Activated T-helper 1 cell treated with anti-CD3 and anti-CD28 coated beads, Interleukin-12 subunit alpha, Interleukin-12 subunit beta, Interleukin-2, Interleukin-4 antibody, amounts not matched to agents 30 ng/mL and 10 ng/mL and 1 ng/mL, durations not matched to agents 14 hours and 24 hours and 36 hours (primary cell): ENCODE results near the gene RHBDF2. TPM values are rescaled to one million over a fixed set of nuclear protein-coding genes. Genes with fewer than 3 reads are reported as not detected.

Source experiments
- DNase-seq: peaks from one replicate; pipeline ENCODE4 v3.0.0; 2021; ENCODE audit warnings: low spot score
- H3K27ac Mint-ChIP-seq: one replicate; pipeline ENCODE4 v1.8.0; 2021; ENCODE audit warnings: mild to moderate bottlenecking, mixed read lengths
- H3K27me3 Mint-ChIP-seq: one replicate; pipeline ENCODE4 v1.8.0; 2022; ENCODE audit warnings: mild to moderate bottlenecking, moderate library complexity, mixed read lengths; ENCODE audit not compliant: insufficient read depth
- H3K36me3 Mint-ChIP-seq: one replicate; pipeline ENCODE4 v1.8.0; 2021; ENCODE audit warnings: low read depth, mixed read lengths
- H3K4me1 Mint-ChIP-seq: one replicate; pipeline ENCODE4 v1.8.0; 2021; ENCODE audit warnings: low read depth, mixed read lengths
- H3K4me3 Mint-ChIP-seq: one replicate; pipeline ENCODE4 v1.8.0; 2021; ENCODE audit warnings: mild to moderate bottlenecking, moderate library complexity, mixed read lengths
- H3K9me3 Mint-ChIP-seq: one replicate; pipeline ENCODE4 v1.8.0; 2021; ENCODE audit warnings: mixed read lengths
- intact Hi-C: fragments of 100-400 bp; cut with micrococcal nuclease; formaldehyde crosslinking; loops from one replicate; pipeline ENCODE4 v1.15.1; 2024
- total RNA-seq: library from RNA; stranded (reverse); gene quantifications from 2 replicates; pipeline ENCODE4 v1.2.3, GENCODE V29; 2022

Gene RHBDF2
- total RNA-seq, 1 donor from 2014 or later, result 53.7 TPM

GRCh38 chr17:76459674-76460073, 41.5 kb downstream of the RHBDF2 start:
- no peak overlapping the region for H3K27ac Mint-ChIP-seq
- DNase-seq, result no peak
- intact Hi-C loops, result no loop called here
- no peaks in the 10 kb centered on the region for H3K9me3 Mint-ChIP-seq
- H3K4me3 Mint-ChIP-seq, result no peak overlapping the region
- H3K27me3 Mint-ChIP-seq, result peaks cover 16% of the 10 kb centered on the region
- no peaks in the 10 kb centered on the region for H3K36me3 Mint-ChIP-seq
- H3K4me1 Mint-ChIP-seq, result no peaks in the 10 kb centered on the region

GRCh38 chr17:76458580-76459490, 42.4 kb downstream of the RHBDF2 start:
- no peak overlapping the region for H3K27ac Mint-ChIP-seq
- intact Hi-C loops, result no loop called here
- DNase-seq, result no peak
- H3K9me3 Mint-ChIP-seq, result no peaks in the 10 kb centered on the region
- H3K27me3 Mint-ChIP-seq, result peaks cover 16% of the 10 kb centered on the region
- H3K4me3 Mint-ChIP-seq, result no peak overlapping the region
- H3K36me3 Mint-ChIP-seq, result no peaks in the 10 kb centered on the region
- H3K4me1 Mint-ChIP-seq, result no peaks in the 10 kb centered on the region

GRCh38 chr17:76453431-76453743, 47.8 kb downstream of the RHBDF2 start:
- peak overlapping the region; percentile 87 for H3K27ac Mint-ChIP-seq
- no peaks in the 10 kb centered on the region for H3K36me3 Mint-ChIP-seq
- intact Hi-C loops, result loop anchor here (1.0 to 5.0 kb wide), 6 partner anchors 39 to 284 kb away; partner anchors contain the start of genes MFSD11, RHBDF2, SPHK1 and SRSF2

GRCh38 chr17:76452660-76453430, 48.4 kb downstream of the RHBDF2 start, which contains the start of gene UBE2O:
UBE2O (minus strand) TSS chr17:76453152; CDS start chr17:76453141, 11 bp downstream.
- Mint-ChIP-seq H3K4me3 (peak within 1 kb of the TSS; percentile 91), H3K4me1 (peaks cover 42% of the 10 kb centered on the region), H3K36me3 (no peaks in the 10 kb centered on the region), H3K27ac (peak within 1 kb of the TSS; percentile 87), H3K27me3 (peaks cover 10% of the 10 kb centered on the region), H3K9me3 (no peaks in the 10 kb centered on the region)
- DNase-seq, result peak; percentile 93
- intact Hi-C loops, result loop anchor here (1.0 to 5.0 kb wide), 6 partner anchors 40 to 284 kb away; partner anchors contain the start of genes MFSD11, RHBDF2, SPHK1 and SRSF2

More at GRCh38 chr17:76453431-76453743, 47.8 kb downstream of the RHBDF2 start:
- Mint-ChIP-seq H3K4me3 (peak overlapping the region; percentile 75), H3K9me3 (no peaks in the 10 kb centered on the region), H3K4me1 (peaks cover 37% of the 10 kb centered on the region), H3K27me3 (peaks cover 10% of the 10 kb centered on the region)
- DNase-seq, result no peak

- Mint-ChIP-seq H3K4me1 (peaks cover 49% of the 10 kb centered on the region), H3K27me3 (peaks cover 10% of the 10 kb centered on the region), H3K9me3 (no peaks in the 10 kb centered on the region), H3K27ac (peak overlapping the region; percentile 61), H3K4me3 (peak overlapping the region; percentile 91), H3K36me3 (no peaks in the 10 kb centered on the region)
- DNase-seq, result no peak
- intact Hi-C loops, result loop anchor here (2.0 to 5.0 kb wide), 4 partner anchors 41 to 285 kb away; partner anchors contain the start of genes MFSD11 and SRSF2
Observed at GRCh38 chr17:76452127-76452659, 49.0 kb downstream of the RHBDF2 start.

GRCh38 chr17:76451506-76451905, 49.7 kb downstream of the RHBDF2 start:
- no peaks in the 10 kb centered on the region for H3K36me3 Mint-ChIP-seq
- no peaks in the 10 kb centered on the region for H3K9me3 Mint-ChIP-seq
- DNase-seq, result no peak
- peak overlapping the region; percentile 91 for H3K4me3 Mint-ChIP-seq
- H3K27ac Mint-ChIP-seq, result no peak overlapping the region
- peaks cover 8% of the 10 kb centered on the region for H3K27me3 Mint-ChIP-seq
- intact Hi-C loops, result loop anchor here (5.0 kb wide), 2 partner anchors 106 to 286 kb away; partner anchors contain the start of genes MFSD11 and SRSF2
- peaks cover 55% of the 10 kb centered on the region for H3K4me1 Mint-ChIP-seq

- intact Hi-C loops, result no loop called here
Observed at GRCh38 chr17:76449126-76449525, 52.1 kb downstream of the RHBDF2 start.

GRCh38 chr17:76447931-76448652, 53.1 kb downstream of the RHBDF2 start:
- H3K9me3 Mint-ChIP-seq, result no peaks in the 10 kb centered on the region
- no peak overlapping the region for H3K4me3 Mint-ChIP-seq
- no peak overlapping the region for H3K27ac Mint-ChIP-seq
- H3K36me3 Mint-ChIP-seq, result peaks cover 1% of the 10 kb centered on the region
- no peaks in the 10 kb centered on the region for H3K27me3 Mint-ChIP-seq
- DNase-seq, result no peak
- H3K4me1 Mint-ChIP-seq, result peaks cover 79% of the 10 kb centered on the region
- intact Hi-C loops, result no loop called here

More at GRCh38 chr17:76449126-76449525, 52.1 kb downstream of the RHBDF2 start:
- no peaks in the 10 kb centered on the region for H3K9me3 Mint-ChIP-seq
- no peak for DNase-seq
- no peaks in the 10 kb centered on the region for H3K36me3 Mint-ChIP-seq
- no peak overlapping the region for H3K4me3 Mint-ChIP-seq
- H3K27me3 Mint-ChIP-seq, result no peaks in the 10 kb centered on the region
- no peak overlapping the region for H3K27ac Mint-ChIP-seq
- peaks cover 77% of the 10 kb centered on the region for H3K4me1 Mint-ChIP-seq

GRCh38 chr17:76446449-76447231, 54.6 kb downstream of the RHBDF2 start:
- Mint-ChIP-seq H3K27me3 (no peaks in the 10 kb centered on the region), H3K4me1 (peaks cover 90% of the 10 kb centered on the region), H3K9me3 (no peaks in the 10 kb centered on the region), H3K27ac (peak overlapping the region; percentile 42), H3K4me3 (no peak overlapping the region), H3K36me3 (peaks cover 1% of the 10 kb centered on the region)
- intact Hi-C loops, result no loop called here
- DNase-seq, result no peak

- H3K27ac Mint-ChIP-seq, result peak overlapping the region; percentile 42
- no peak for DNase-seq
- H3K36me3 Mint-ChIP-seq, result peaks cover 1% of the 10 kb centered on the region
- no peaks in the 10 kb centered on the region for H3K9me3 Mint-ChIP-seq
- H3K4me3 Mint-ChIP-seq, result no peak overlapping the region
- intact Hi-C loops, result no loop called here
- no peaks in the 10 kb centered on the region for H3K27me3 Mint-ChIP-seq
- H3K4me1 Mint-ChIP-seq, result peaks cover 88% of the 10 kb centered on the region
Observed at GRCh38 chr17:76445697-76446448, 55.4 kb downstream of the RHBDF2 start.
